ENCODE results near the gene TTLL10.

DNA sequence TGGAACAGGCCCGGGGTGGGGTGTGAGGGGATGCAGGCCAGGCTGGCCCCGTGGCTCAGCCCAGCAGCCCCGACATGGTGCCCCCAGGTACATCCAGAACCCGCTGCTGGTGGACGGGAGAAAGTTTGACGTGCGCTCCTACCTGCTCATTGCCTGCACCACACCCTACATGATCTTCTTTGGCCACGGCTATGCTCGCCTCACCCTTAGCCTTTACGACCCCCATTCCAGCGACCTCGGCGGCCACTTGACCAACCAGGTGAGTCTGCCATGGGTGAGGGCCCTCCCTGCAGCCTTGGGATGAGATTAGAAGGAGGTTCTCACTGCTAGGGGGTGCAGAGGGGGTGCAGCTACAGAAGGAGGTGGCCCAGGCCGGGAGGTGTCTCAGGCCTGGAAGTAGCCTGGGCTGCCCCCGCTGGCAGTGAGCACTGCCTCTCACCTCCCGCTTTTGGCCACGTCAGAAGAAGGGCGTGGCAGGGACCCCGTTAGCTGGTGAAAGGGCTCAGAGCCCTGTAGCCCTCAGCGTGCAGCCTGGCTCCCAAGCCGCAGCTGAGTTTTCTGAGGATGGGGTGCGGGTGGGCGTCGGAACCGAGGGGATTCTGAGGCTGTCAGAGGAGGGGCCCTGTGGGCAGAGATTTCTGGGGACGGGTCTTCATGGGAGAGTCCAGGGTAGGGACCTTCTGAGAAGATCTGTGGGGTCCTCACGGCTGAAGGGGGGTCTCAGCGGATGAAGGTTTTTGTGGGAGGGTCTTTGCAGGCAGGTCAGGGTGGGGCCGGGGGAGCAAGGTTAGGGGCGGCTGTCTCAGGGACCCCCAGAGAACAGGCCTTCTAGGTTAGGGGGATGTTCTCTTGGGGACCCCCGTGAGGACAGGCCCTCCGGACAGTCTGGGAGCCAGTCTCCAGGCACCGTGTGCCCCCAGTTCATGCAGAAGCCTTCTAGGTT lies 10.4 kb downstream of the TTLL10 start:
- TF ChIP-seq, protein P1, sequence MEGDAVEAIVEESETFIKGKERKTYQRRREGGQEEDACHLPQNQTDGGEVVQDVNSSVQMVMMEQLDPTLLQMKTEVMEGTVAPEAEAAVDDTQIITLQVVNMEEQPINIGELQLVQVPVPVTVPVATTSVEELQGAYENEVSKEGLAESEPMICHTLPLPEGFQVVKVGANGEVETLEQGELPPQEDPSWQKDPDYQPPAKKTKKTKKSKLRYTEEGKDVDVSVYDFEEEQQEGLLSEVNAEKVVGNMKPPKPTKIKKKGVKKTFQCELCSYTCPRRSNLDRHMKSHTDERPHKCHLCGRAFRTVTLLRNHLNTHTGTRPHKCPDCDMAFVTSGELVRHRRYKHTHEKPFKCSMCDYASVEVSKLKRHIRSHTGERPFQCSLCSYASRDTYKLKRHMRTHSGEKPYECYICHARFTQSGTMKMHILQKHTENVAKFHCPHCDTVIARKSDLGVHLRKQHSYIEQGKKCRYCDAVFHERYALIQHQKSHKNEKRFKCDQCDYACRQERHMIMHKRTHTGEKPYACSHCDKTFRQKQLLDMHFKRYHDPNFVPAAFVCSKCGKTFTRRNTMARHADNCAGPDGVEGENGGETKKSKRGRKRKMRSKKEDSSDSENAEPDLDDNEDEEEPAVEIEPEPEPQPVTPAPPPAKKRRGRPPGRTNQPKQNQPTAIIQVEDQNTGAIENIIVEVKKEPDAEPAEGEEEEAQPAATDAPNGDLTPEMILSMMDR (IDR thresholded peaks at IDR 0.05), result no peak
- TF ChIP-seq POLR2A (IDR thresholded peaks at IDR 0.05) (no peak), EP300 (IDR thresholded peaks at IDR 0.05) (no peak)
